Thoracic aorta (tissue), 2 donors: ENCODE measurements around the gene KLK10. TPM values are rescaled to one million over a fixed set of nuclear protein-coding genes. Genes with fewer than 3 reads are reported as not detected.
A peak's percentile ranks its signal among the peaks of the same experiment; 100 is the strongest.

Source experiments
- ATAC-seq: fragments of 150-250 bp; one replicate; pipeline ENCODE4 v1.8.0; 2017; ENCODE audit warnings: low read depth; ENCODE audit not compliant: insufficient number of reproducible peaks, low FRiP score
- DNase-seq: peaks from one replicate; pipeline ENCODE4 v3.0.0-alpha.2; 2020; ENCODE audit warnings: low spot score
- H3K27ac ChIP-seq, 2 donors: fragments of 200-600 bp; sonication (generic); 1 replicate in 1 of 2; 2 replicates in 1 of 2; pipeline ENCODE4 v1.5.1; 2016; ENCODE audit warnings: mild to moderate bottlenecking in 2 of 2, moderate library complexity in 2 of 2
- H3K27me3 ChIP-seq: fragments of 200-600 bp; sonication (generic); replicated peaks from 2 replicates; pipeline ENCODE4 v1.6.0; 2016; ENCODE audit warnings: mild to moderate bottlenecking; ENCODE audit not compliant: insufficient read depth
- H3K36me3 ChIP-seq: fragments of 200-600 bp; sonication (generic); one replicate; pipeline ENCODE4 v1.5.1; 2016
- H3K4me1 ChIP-seq, 2 donors: fragments of 200-600 bp; sonication (generic); 1 replicate in 1 of 2; 2 replicates in 1 of 2; pipeline versions ENCODE4 v1.5.1 to v1.6.0; 2016; ENCODE audit warnings: low read depth in 2 of 2, mild to moderate bottlenecking in 1 of 2; ENCODE audit not compliant: control insufficient read depth in 1 of 2
- H3K4me3 ChIP-seq: fragments of 200-600 bp; sonication (generic); 2 replicates; pipeline ENCODE4 v1.5.1; 2016; ENCODE audit warnings: mild to moderate bottlenecking
- H3K9me3 ChIP-seq: fragments of 200-600 bp; sonication (generic); 2 replicates; pipeline ENCODE4 v1.5.1; 2016
- CTCF ChIP-seq: fragments of 200-600 bp; sonication (generic); IDR thresholded peaks from one replicate; pipeline ENCODE4 v1.5.1; 2019; ENCODE audit warnings: antibody characterized with exemption
- total RNA-seq, 2 donors: library from RNA; depleted of rRNA; stranded (reverse); fragments of >200 nt; gene quantifications; one replicate each; pipeline versions ENCODE4 v1.1.0 to v1.2.3, GENCODE V29; 2016

The KLK10 gene
- total RNA-seq, 2 donors from 2014 or later, result not detected

GRCh38 chr19:51016798-51017683 lies 2.5 kb downstream of the KLK10 start:
- peak overlapping the region; percentile 53 for H3K4me3 ChIP-seq
- DNase-seq, result no peak
- peak; percentile 31 for TF ChIP-seq CTCF
- H3K27me3 ChIP-seq, result no peaks in the 10 kb centered on the region
- no peak overlapping the region for H3K27ac ChIP-seq
- no peaks in the 10 kb centered on the region for H3K9me3 ChIP-seq
- peaks cover 5 to 8% of the 10 kb centered on the region in 2 donors for H3K4me1 ChIP-seq
- no peaks in the 10 kb centered on the region for H3K36me3 ChIP-seq
- ATAC-seq, result no peak

- no peak for ATAC-seq
- H3K4me3 ChIP-seq, result no peak overlapping the region
- H3K9me3 ChIP-seq, result no peaks in the 10 kb centered on the region
- H3K27ac ChIP-seq, result no peak overlapping the region
- H3K27me3 ChIP-seq, result no peaks in the 10 kb centered on the region
- no peak for TF ChIP-seq CTCF
- no peak for DNase-seq
- no peaks in the 10 kb centered on the region for H3K36me3 ChIP-seq
- peaks cover 5 to 8% of the 10 kb centered on the region in 2 donors for H3K4me1 ChIP-seq
Measured at GRCh38 chr19:51015691-51016267, 3.7 kb downstream of the KLK10 start.

GRCh38 chr19:51014242-51014641 lies 5.3 kb downstream of the KLK10 start:
- DNase-seq (no peak), ATAC-seq (no peak)
- no peak overlapping the region for H3K4me3 ChIP-seq
- H3K9me3 ChIP-seq, result no peaks in the 10 kb centered on the region
- H3K27ac ChIP-seq, result no peak overlapping the region
- peaks cover 5 to 7% of the 10 kb centered on the region in 2 donors for H3K4me1 ChIP-seq
- no peak for TF ChIP-seq CTCF
- no peaks in the 10 kb centered on the region for H3K36me3 ChIP-seq
- no peaks in the 10 kb centered on the region for H3K27me3 ChIP-seq

GRCh38 chr19:51012661-51013190 lies 6.8 kb downstream of the KLK10 start:
- Histone ChIP-seq H3K27ac (no peak overlapping the region), H3K27me3 (no peaks in the 10 kb centered on the region), H3K4me3 (no peak overlapping the region), H3K36me3 (no peaks in the 10 kb centered on the region), H3K4me1 (peaks cover 0 to 5% of the 10 kb centered on the region in 2 donors), H3K9me3 (no peaks in the 10 kb centered on the region)
- no peak for TF ChIP-seq CTCF
- DNase-seq, result no peak
- no peak for ATAC-seq

- DNase-seq, result no peak
Measured at GRCh38 chr19:51010066-51010795, 9.3 kb downstream of the KLK10 start.

More at GRCh38 chr19:51010066-51010795, 9.3 kb downstream of the KLK10 start:
- Histone ChIP-seq H3K36me3 (no peaks in the 10 kb centered on the region), H3K4me3 (no peak overlapping the region), H3K9me3 (no peaks in the 10 kb centered on the region), H3K27ac (no peak overlapping the region), H3K27me3 (no peaks in the 10 kb centered on the region), H3K4me1 (no peaks in the 10 kb centered on the region)
- no peak for ATAC-seq
- TF ChIP-seq CTCF, result no peak
